Ascending aorta (tissue), 2 donors: Measurements from ENCODE around the gene IMMP2L. TPM values are rescaled to one million over a fixed set of nuclear protein-coding genes. Genes with fewer than 3 reads are reported as not detected.

ENCODE experiments used
- DNase-seq, 2 donors: peaks; one replicate each; pipeline ENCODE4 v3.0.0-alpha.2; 2019; ENCODE audit warnings: low spot score in 2 of 2
- H3K27ac ChIP-seq, 2 donors: fragments of 200-600 bp; sonication (generic); one replicate each; pipeline ENCODE4 v1.5.1; 2016 to 2017; ENCODE audit warnings: mild to moderate bottlenecking in 1 of 2
- H3K27me3 ChIP-seq: fragments of 200-600 bp; sonication (generic); one replicate; pipeline ENCODE4 v1.5.1; 2017
- H3K36me3 ChIP-seq, 2 donors: fragments of 200-600 bp; sonication (generic); one replicate each; pipeline ENCODE4 v1.5.1; 2016
- H3K4me1 ChIP-seq, 2 donors: fragments of 200-600 bp; sonication (generic); one replicate each; pipeline ENCODE4 v1.5.1; 2016 to 2017; ENCODE audit warnings: mild to moderate bottlenecking in 1 of 2
- H3K4me3 ChIP-seq, 2 donors: fragments of 200-600 bp; sonication (generic); one replicate each; pipeline ENCODE4 v1.5.1; 2016 to 2017; ENCODE audit warnings: mild to moderate bottlenecking in 1 of 2
- H3K9me3 ChIP-seq, 2 donors: fragments of 200-600 bp; sonication (generic); one replicate each; pipeline ENCODE4 v1.5.1; 2016
- CTCF ChIP-seq, 3 experiments: fragments of 200-600 bp in 2 of 3; fragments of 450-650 bp in 1 of 3; sonication (generic) in 2 of 3; IDR thresholded peaks; one replicate each; pipeline ENCODE4 v1.5.1; 2016 to 2019; ENCODE audit warnings: antibody characterized with exemption in 3 of 3, mild to moderate bottlenecking in 1 of 3, moderate library complexity in 1 of 3
- intact Hi-C: fragments of 100-400 bp; cut with DNase I; formaldehyde crosslinking; loops from one replicate; pipeline ENCODE4 v1.15.1; 2023
- total RNA-seq: library from RNA; depleted of rRNA; stranded (reverse); fragments of >200 nt; gene quantifications from one replicate; pipeline ENCODE4 v1.1.0, GENCODE V29; 2016

The IMMP2L gene
- total RNA-seq, 1 donor from 2014 or later = 143 TPM

- Histone ChIP-seq H3K27ac (no peak overlapping the region), H3K4me1 (peaks cover 0 to 2% of the 10 kb centered on the region in 2 donors), H3K4me3 (no peak overlapping the region), H3K9me3 (no peaks in the 10 kb centered on the region), H3K27me3 (no peaks in the 10 kb centered on the region), H3K36me3 (no peaks in the 10 kb centered on the region)
- intact Hi-C loops = no loop called here
- no peak for DNase-seq
- TF ChIP-seq CTCF (IDR thresholded peaks at IDR 0.05) = no peak
These were observed 495.0 kb downstream of the IMMP2L start for GRCh38 chr7:111067251-111067650.

GRCh38 chr7:111063166-111063565 lies 499.1 kb downstream of the IMMP2L start:
- TF ChIP-seq CTCF (IDR thresholded peaks at IDR 0.05) = no peak
- intact Hi-C loops = no loop called here

GRCh38 chr7:111059833-111060232 lies 502.5 kb downstream of the IMMP2L start:
- H3K27ac ChIP-seq = no peak overlapping the region
- intact Hi-C loops = no loop called here
- H3K36me3 ChIP-seq = no peaks in the 10 kb centered on the region
- no peak for DNase-seq
- no peaks in the 10 kb centered on the region for H3K9me3 ChIP-seq
- H3K4me1 ChIP-seq = no peaks in the 10 kb centered on the region
- no peak overlapping the region for H3K4me3 ChIP-seq
- no peak for TF ChIP-seq CTCF (IDR thresholded peaks at IDR 0.05)
- no peaks in the 10 kb centered on the region for H3K27me3 ChIP-seq

More at GRCh38 chr7:111063166-111063565, 499.1 kb downstream of the IMMP2L start:
- Histone ChIP-seq H3K27ac (no peak overlapping the region), H3K9me3 (no peaks in the 10 kb centered on the region), H3K27me3 (no peaks in the 10 kb centered on the region), H3K4me1 (no peaks in the 10 kb centered on the region), H3K36me3 (no peaks in the 10 kb centered on the region), H3K4me3 (no peak overlapping the region)
- no peak for DNase-seq

GRCh38 chr7:111057066-111057465 lies 505.2 kb downstream of the IMMP2L start:
- H3K4me3 ChIP-seq = no peak overlapping the region
- no peaks in the 10 kb centered on the region for H3K9me3 ChIP-seq
- H3K4me1 ChIP-seq = no peaks in the 10 kb centered on the region
- DNase-seq = no peak
- H3K27me3 ChIP-seq = no peaks in the 10 kb centered on the region
- no peak overlapping the region for H3K27ac ChIP-seq
- intact Hi-C loops = no loop called here
- no peaks in the 10 kb centered on the region for H3K36me3 ChIP-seq
- TF ChIP-seq CTCF (IDR thresholded peaks at IDR 0.05) = no peak

GRCh38 chr7:111056371-111056770 lies 505.9 kb downstream of the IMMP2L start:
- no peak overlapping the region for H3K27ac ChIP-seq
- no peaks in the 10 kb centered on the region for H3K4me1 ChIP-seq
- H3K36me3 ChIP-seq = no peaks in the 10 kb centered on the region
- intact Hi-C loops = no loop called here
- no peaks in the 10 kb centered on the region for H3K9me3 ChIP-seq
- no peak for DNase-seq
- no peak overlapping the region for H3K4me3 ChIP-seq
- no peak for TF ChIP-seq CTCF (IDR thresholded peaks at IDR 0.05)
- H3K27me3 ChIP-seq = no peaks in the 10 kb centered on the region

GRCh38 chr7:111053035-111053434 lies 509.3 kb downstream of the IMMP2L start:
- H3K27ac ChIP-seq = no peak overlapping the region
- no peaks in the 10 kb centered on the region for H3K27me3 ChIP-seq
- DNase-seq = no peak
- no peaks in the 10 kb centered on the region for H3K9me3 ChIP-seq
- H3K36me3 ChIP-seq = no peaks in the 10 kb centered on the region
- no peaks in the 10 kb centered on the region for H3K4me1 ChIP-seq
- no peak for TF ChIP-seq CTCF (IDR thresholded peaks at IDR 0.05)
- H3K4me3 ChIP-seq = no peak overlapping the region
- intact Hi-C loops = no loop called here
